Putamen (tissue), 1 donor: ENCODE measurements around the gene ZNF18.
A peak's percentile ranks its signal among the peaks of the same experiment; 100 is the strongest.

Source experiments
- DNase-seq: peaks from one replicate; pipeline ENCODE4 v3.0.0-alpha.2; 2016; ENCODE audit warnings: low spot score

Gene ZNF18

GRCh38 chr17:11997147-11997971 is at the start of gene ZNF18:
TSS of gene ZNF18 (minus strand) at chr17:11997475. CDS start at chr17:11992829, 4,646 bp downstream.
- DNase-seq = peak; percentile 94

GRCh38 chr17:12046786-12047185 is 49.5 kb upstream of the ZNF18 start:
- DNase-seq = no peak

- no peak for DNase-seq
These were observed 46.4 kb upstream of the ZNF18 start for GRCh38 chr17:12043702-12044101.

GRCh38 chr17:12041312-12041711 is 44.0 kb upstream of the ZNF18 start:
- DNase-seq = no peak

GRCh38 chr17:12040478-12040877 is 43.2 kb upstream of the ZNF18 start:
- no peak for DNase-seq

- no peak for DNase-seq
These were observed 40.7 kb upstream of the ZNF18 start for GRCh38 chr17:12037970-12038369.

GRCh38 chr17:12035673-12036072 is 38.4 kb upstream of the ZNF18 start:
- no peak for DNase-seq

GRCh38 chr17:12034538-12034937 is 37.3 kb upstream of the ZNF18 start:
- DNase-seq = no peak

GRCh38 chr17:12028611-12029010 is 31.3 kb upstream of the ZNF18 start:
- DNase-seq = no peak

GRCh38 chr17:12027658-12028057 is 30.4 kb upstream of the ZNF18 start:
- no peak for DNase-seq

- no peak for DNase-seq
These were observed 27.1 kb upstream of the ZNF18 start for GRCh38 chr17:12024327-12024726.

- DNase-seq = no peak
These were observed 25.0 kb upstream of the ZNF18 start for GRCh38 chr17:12022310-12022709.

- DNase-seq = no peak
These were observed 24.4 kb upstream of the ZNF18 start for GRCh38 chr17:12021623-12022140.

- peak; percentile 93 for DNase-seq
These were observed 23.7 kb upstream of the ZNF18 start, which contains the start of gene MAP2K4 for GRCh38 chr17:12020642-12021622. TSS of gene MAP2K4 (plus strand) at chr17:12020877. CDS start at chr17:12020887, 10 bp downstream.

GRCh38 chr17:12007466-12007865 is 10.2 kb upstream of the ZNF18 start:
- DNase-seq = no peak

GRCh38 chr17:11999696-12000095 is 2.4 kb upstream of the ZNF18 start:
- DNase-seq = no peak

GRCh38 chr17:11997972-11998233 is 628 bp upstream of the ZNF18 start:
- no peak for DNase-seq

- peak; percentile 43 for DNase-seq
These were observed 541 bp downstream of the ZNF18 start for GRCh38 chr17:11996722-11997146.

- DNase-seq = no peak
These were observed 5.8 kb downstream of the ZNF18 start for GRCh38 chr17:11991461-11991860.

GRCh38 chr17:11990363-11990983 is 6.8 kb downstream of the ZNF18 start:
- DNase-seq = no peak

GRCh38 chr17:11986942-11987329 is 10.3 kb downstream of the ZNF18 start:
- DNase-seq = peak; percentile 36
